Stimulated activated effector memory CD8-positive, alpha-beta T cell treated with anti-CD3 and anti-CD28 coated beads, Interleukin-12 subunit alpha, Interleukin-12 subunit beta, amount 100 ng/mL, for 72 hours (primary cell): ENCODE results near the gene ZKSCAN1.
"Not testable (repeated sequence)": the region's sequence is repeated elsewhere in the genome, so short reads cannot be mapped to it uniquely, and the experiment has no call there.

Source experiments
- ATAC-seq: fragments of 150-1000 bp; cut with Tn5 transposase; 2 replicates; pipeline ENCODE4 v1.10.0; 2021
- DNase-seq, 2 donors: peaks; one replicate each; pipeline ENCODE4 v3.0.0; 2021 to 2022; ENCODE audit warnings: low spot score in 2 of 2
- H3K27ac Mint-ChIP-seq: one replicate; pipeline ENCODE4 v1.8.0; 2022; ENCODE audit warnings: mild to moderate bottlenecking, mixed read lengths
- H3K36me3 Mint-ChIP-seq: one replicate; pipeline ENCODE4 v1.8.0; 2022; ENCODE audit warnings: mild to moderate bottlenecking, mixed read lengths
- H3K4me1 Mint-ChIP-seq: one replicate; pipeline ENCODE4 v1.8.0; 2022; ENCODE audit warnings: mixed read lengths
- H3K4me3 Mint-ChIP-seq: one replicate; pipeline ENCODE4 v1.8.0; 2022; ENCODE audit warnings: mild to moderate bottlenecking, mixed read lengths
- H3K9me3 Mint-ChIP-seq: one replicate; pipeline ENCODE4 v1.8.0; 2022; ENCODE audit warnings: mixed read lengths

ZKSCAN1 gene

DNA sequence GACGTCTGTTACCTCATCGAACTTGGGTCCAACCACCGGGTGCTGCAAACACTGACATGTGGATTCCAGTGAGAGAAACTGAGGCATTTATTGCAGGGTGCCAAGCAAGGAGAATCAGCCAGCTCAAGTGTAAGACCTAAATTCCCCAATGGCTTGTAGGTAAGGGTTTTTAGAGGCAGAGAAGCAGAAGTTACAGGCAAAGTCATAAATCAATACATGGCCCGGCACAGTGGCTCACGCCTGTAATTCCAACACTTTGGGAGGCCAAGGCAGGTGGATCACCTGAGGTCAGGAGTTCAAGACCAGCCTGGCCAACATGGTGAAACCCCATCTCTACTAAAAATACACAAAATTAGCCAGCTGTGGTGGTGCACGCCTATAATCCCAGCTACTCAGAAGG is 23.9 kb upstream of the ZKSCAN1 start:
- not testable (repeated sequence) for H3K9me3 Mint-ChIP-seq, H3K4me3 Mint-ChIP-seq, H3K36me3 Mint-ChIP-seq, ATAC-seq, H3K4me1 Mint-ChIP-seq, DNase-seq, H3K27ac Mint-ChIP-seq

DNA sequence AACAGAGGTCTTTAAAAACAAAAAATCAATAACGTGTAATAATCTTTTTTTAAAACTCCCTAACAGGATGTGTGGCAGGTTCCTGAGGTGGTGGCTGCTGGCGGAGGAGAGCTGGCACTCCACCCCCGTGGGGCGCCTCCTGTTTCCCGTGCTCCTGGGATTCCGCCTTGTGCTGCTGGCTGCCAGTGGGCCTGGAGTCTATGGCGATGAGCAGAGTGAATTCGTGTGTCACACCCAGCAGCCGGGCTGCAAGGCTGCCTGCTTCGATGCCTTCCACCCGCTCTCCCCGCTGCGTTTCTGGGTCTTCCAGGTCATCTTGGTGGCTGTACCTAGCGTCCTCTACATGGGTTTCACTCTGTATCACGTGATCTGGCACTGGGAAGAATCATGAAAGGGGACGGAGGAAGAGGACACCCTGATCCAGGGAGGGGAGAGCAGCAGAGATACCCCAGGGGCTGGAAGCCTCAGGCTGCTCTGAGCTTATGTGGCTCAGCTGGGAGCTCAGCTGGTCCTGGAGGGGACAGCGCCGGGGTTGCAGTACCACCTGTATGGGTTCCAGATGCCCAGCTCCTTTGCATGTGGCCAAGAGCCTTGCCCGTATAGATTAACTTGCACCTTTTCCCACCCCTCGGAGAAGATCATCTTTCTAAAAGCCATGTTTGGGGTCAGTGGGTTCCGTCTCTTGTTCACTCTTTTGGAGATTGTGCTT is 22.9 kb upstream of the ZKSCAN1 start:
- no peaks in the 10 kb centered on the region for H3K9me3 Mint-ChIP-seq
- peaks cover 8% of the 10 kb centered on the region for H3K4me1 Mint-ChIP-seq
- no peak for DNase-seq
- no peak for ATAC-seq
- H3K36me3 Mint-ChIP-seq = peaks cover 4% of the 10 kb centered on the region
- H3K4me3 Mint-ChIP-seq = no peak overlapping the region
- H3K27ac Mint-ChIP-seq = no peak overlapping the region

DNA sequence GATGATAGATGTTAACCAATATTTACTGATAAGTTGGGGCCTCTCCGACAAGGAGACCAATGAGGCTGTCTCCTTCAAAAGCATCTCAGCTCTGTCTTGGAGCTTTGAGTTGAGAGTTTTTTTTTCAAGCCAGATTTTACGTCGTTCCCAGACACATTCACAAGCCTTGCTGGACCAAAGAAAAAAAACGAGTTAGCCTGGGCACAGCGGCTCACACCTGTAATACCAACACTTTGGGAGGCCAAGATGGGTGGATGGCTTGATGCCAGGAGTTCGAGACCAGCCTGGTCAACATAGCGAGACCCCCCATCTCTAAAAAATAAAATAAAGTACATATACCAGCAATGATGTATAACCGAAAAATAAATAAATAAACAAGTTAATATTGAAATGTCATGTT is 20.6 kb upstream of the ZKSCAN1 start:
- H3K4me1 Mint-ChIP-seq = peaks cover 17% of the 10 kb centered on the region
- no peak overlapping the region for H3K27ac Mint-ChIP-seq
- H3K36me3 Mint-ChIP-seq = peaks cover 7% of the 10 kb centered on the region
- ATAC-seq (no peak), DNase-seq (no peak)
- no peaks in the 10 kb centered on the region for H3K9me3 Mint-ChIP-seq
- no peak overlapping the region for H3K4me3 Mint-ChIP-seq

DNA sequence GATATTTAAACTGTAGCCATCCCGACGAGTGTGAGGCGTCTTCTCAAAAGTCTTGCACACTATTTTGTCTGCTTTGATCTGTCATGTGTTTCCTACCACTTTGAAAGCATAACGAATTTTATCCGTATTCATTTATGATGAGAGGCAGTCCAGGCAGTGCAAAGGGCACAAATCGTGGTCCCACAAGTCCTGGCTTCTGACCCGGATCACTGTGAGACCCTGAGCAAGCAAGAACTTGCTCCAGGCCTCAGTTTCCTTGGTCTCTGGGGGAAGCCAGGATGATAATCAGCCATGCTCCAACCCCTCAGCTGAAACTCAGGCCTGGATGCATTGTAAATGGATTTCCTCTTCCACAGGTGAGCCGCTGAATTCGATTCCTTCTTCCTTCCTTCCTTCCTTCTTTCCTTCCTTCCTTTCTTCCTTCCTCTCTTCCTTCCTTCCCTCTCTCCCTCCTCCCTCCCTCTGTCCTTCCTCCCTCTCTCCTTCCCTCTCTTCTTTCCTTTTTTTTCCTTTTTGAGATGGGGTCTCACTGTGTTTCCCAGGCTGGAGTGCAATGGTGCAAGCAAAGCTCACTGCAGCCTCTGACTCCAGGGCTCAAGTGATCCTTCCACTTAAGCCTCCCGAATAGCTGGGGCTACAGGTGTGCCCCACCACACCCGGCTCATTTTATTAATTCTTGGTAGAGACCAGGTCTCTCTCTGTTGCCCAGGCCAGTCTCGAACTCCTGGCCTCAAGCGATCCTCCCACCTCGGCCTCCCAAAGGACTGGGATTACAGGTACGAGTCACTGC is 18.4 kb upstream of the ZKSCAN1 start:
- H3K36me3 Mint-ChIP-seq = peaks cover 7% of the 10 kb centered on the region
- DNase-seq (no peak), ATAC-seq (no peak)
- H3K9me3 Mint-ChIP-seq = no peaks in the 10 kb centered on the region
- H3K27ac Mint-ChIP-seq = peak overlapping the region; percentile 99
- H3K4me3 Mint-ChIP-seq = peak overlapping the region; percentile 80
- peaks cover 17% of the 10 kb centered on the region for H3K4me1 Mint-ChIP-seq

DNA sequence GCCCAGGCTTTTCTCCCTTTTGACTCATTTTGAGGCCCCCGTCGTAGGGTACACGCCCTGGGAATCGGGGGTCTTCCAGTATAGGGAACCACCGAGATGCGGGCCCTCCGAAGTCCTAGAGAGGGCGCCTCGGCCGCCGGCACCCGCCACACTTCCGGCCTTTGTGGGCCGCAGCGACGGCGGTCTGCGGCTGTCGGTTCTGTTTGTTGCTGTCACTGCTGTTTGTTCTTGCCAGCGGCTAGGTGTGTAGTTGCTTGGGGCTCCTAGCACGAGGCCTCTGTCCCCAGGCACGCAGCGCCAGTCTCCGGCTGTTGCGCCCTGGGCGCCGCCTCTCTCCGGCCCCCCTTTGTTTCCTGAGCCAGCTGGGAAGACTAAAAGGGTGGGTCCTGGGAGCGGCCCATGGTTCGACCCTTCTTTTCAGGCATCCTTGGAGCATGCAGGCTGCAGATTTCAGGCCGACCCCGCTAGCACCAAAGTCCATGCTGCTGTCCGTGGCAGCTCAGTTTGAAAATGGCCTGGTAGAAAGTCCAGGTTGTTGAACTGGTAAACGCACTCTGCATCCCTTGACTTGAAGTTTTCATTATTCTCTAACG is 17.8 kb upstream of the ZKSCAN1 start:
- H3K4me3 Mint-ChIP-seq = peak overlapping the region; percentile 80
- H3K4me1 Mint-ChIP-seq = peaks cover 17% of the 10 kb centered on the region

DNA sequence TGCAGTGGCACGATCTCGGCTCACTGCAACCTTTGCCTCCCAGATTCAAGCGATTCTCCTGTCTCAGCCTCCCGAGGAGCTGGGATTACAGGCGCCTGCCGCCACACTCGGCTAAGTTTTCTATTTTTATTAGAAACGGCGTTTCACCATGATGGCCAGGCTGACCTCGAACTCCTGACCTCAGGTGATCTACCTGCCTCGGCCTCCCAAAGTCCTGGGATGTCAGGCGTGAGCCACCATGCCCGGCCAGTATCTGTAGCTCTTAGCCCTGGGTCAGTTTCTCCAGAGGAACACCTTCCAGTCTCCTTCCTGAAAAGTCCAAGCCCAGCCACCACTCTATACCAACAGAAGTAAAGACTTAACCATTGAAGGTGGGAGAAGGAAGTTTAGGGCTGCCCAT is 15.2 kb upstream of the ZKSCAN1 start:
- Mint-ChIP-seq H3K9me3 (no peaks in the 10 kb centered on the region), H3K4me1 (peaks cover 17% of the 10 kb centered on the region), H3K4me3 (no peak overlapping the region), H3K36me3 (peaks cover 7% of the 10 kb centered on the region), H3K27ac (no peak overlapping the region)
- DNase-seq (no peak), ATAC-seq (no peak)

More for the DNA sequence above, 17.8 kb upstream of the ZKSCAN1 start:
- Mint-ChIP-seq H3K27ac (peak overlapping the region; percentile 99), H3K36me3 (peaks cover 7% of the 10 kb centered on the region), H3K9me3 (no peaks in the 10 kb centered on the region)
- DNase-seq = peak; percentile 60 to 85
- peak; percentile 96 for ATAC-seq

DNA sequence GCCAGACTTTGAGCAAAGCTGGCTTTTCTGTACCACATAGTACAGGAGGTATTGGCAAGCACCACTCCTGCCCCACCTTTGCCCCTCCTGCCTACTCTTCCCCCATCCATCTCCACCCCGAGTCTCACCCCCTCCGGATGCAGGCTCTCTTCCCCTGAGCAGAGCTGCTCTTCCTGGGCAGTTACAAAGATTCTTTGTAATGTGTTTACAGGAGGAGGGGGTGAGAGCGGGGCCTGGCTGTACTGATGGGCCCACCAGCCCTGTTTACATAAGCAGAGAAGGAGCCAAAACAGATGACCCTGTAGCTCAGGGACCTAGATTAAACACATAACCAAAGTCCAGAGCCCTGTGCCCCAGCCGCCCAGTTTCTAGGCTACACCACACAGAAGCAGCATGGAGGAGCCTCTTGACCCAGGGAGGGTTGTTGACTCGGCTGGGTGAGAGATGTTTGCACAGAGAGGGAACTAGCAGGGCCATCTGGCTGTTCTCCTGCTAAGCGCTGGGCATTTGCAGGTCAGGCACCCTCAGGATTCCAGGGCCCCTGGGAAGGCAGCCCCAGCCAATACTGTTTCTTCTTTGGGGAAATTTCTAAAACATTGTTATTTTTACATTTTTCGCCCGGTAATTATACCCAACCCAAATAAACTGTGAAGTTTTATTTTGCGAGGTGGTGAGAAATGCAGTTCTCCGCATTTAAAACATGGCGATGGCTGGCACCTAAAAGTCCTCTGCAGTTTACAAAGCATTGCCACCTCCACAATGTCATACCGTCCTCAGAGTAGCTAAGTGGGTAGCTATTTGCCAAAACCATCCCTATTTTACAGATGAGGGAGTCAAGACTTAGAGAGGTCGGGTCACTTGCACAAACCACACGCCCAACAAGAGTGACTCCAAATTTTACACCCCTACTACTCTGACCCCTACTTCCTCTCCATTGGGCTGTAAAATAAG is 11.4 kb upstream of the ZKSCAN1 start:
- DNase-seq (no peak), ATAC-seq (no peak)
- Mint-ChIP-seq H3K27ac (no peak overlapping the region), H3K4me1 (no peaks in the 10 kb centered on the region), H3K4me3 (no peak overlapping the region), H3K36me3 (no peaks in the 10 kb centered on the region), H3K9me3 (no peaks in the 10 kb centered on the region)

DNA sequence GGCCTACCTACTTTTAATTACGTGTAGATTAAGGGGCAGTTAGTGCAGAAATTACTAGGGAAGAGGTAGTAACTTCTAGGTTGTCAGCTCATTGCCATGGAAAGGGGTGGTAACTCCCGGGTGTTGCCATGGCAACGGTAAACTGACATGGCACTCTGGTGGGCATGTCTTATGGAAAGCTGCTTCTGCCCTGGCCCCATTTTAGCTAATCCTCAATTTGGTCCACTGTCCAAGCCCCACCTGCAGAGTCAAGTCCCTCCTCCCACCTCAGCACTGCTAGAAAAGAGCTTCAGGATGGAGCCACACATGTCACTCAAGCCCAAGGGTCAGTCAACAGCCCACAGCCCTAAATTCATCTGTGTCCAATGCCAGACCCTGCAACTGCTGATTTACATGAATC is 7.5 kb upstream of the ZKSCAN1 start:
- Mint-ChIP-seq H3K4me1 (no peaks in the 10 kb centered on the region), H3K27ac (no peak overlapping the region), H3K9me3 (no peaks in the 10 kb centered on the region), H3K36me3 (no peaks in the 10 kb centered on the region), H3K4me3 (no peak overlapping the region)
- no peak for ATAC-seq
- DNase-seq = no peak

DNA sequence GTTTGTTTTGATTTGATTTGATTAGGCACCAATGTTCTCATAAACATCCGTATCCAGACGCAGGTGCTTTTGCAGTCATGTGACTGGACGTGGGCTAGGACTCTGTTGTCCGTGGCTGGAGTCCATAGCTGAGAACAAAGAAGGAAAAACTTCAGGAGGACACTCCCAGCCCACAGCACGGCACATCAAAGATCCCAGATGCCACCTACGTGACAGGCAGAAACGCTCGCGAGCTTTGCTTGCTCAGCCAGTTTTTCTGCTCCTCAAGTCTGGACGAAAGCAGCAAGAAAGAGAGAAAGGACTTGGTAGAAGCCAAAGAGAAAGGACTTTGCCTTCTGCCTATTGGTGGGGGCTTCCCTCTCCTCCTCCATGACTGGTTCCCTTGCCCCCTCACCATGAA is 6.9 kb upstream of the ZKSCAN1 start:
- Mint-ChIP-seq H3K36me3 (no peaks in the 10 kb centered on the region), H3K4me3 (no peak overlapping the region), H3K4me1 (no peaks in the 10 kb centered on the region), H3K27ac (no peak overlapping the region), H3K9me3 (no peaks in the 10 kb centered on the region)
- no peak for DNase-seq
- no peak for ATAC-seq

DNA sequence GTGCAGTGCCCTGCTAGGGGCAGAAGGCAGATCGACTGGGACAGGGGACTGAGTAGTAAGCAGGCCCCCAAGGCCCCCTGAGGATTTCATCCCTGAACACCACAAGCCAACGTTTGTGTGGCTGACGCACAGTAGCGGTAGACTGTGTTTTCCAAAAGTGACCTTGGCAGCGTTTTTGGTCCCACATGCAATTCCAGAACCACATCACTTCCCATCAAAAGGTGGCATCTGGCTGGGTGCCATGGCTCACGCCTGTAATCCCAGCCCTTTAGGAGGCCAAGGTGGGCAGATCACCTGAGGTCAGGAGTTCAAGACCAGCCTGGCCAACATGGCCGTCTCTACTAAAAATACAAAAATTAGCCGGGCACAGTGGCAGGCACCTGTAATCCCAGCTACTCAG is 5.4 kb upstream of the ZKSCAN1 start:
- H3K36me3 Mint-ChIP-seq, H3K4me1 Mint-ChIP-seq, H3K4me3 Mint-ChIP-seq, H3K27ac Mint-ChIP-seq, DNase-seq, ATAC-seq, H3K9me3 Mint-ChIP-seq: not testable (repeated sequence)

DNA sequence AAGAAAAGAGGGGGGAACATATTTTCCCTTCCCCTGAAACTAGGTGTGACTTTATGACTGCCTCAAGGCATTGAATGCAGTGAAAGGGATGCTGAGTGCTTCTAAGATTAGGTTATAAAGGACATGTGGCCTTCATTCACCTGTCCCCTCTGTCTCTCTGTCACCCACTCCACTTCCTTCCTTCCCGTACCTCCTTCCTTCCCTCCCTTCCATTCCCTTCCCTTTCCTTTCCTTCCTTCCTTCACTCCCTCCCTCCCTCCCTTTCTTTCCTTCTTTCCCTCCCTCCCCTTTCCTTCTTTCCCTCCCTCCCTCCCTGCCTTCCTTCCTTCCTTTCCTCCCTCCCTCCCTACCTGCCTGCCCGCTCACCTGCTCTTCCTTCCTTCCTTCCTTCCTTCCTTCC is 4.5 kb upstream of the ZKSCAN1 start:
- ATAC-seq (no peak), DNase-seq (no peak)
- Mint-ChIP-seq H3K27ac (peak overlapping the region; percentile 49), H3K9me3 (no peaks in the 10 kb centered on the region), H3K4me3 (no peak overlapping the region), H3K4me1 (peaks cover 5% of the 10 kb centered on the region), H3K36me3 (peaks cover under 1% of the 10 kb centered on the region)

DNA sequence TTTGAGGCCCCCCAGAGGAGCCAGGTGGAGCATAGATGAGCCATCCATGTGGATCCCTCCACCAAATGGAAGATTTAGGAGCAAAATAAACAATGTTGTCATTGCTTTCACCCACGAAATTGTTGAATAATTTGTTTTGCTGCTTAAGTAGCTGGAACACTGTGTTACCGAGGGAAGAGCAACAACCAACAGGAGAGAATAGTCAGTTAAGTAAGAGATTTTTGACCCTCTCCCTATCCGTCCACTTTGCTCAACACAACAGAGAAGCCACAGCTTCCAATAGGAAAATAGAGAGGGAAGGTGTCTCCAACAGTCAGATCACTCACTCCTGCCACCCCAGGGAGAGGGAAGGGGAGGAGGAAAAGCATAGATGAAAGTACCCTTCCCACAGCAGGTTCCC is 3.9 kb upstream of the ZKSCAN1 start:
- no peak for DNase-seq
- Mint-ChIP-seq H3K4me3 (no peak overlapping the region), H3K9me3 (no peaks in the 10 kb centered on the region), H3K27ac (peak overlapping the region; percentile 49), H3K4me1 (peaks cover 11% of the 10 kb centered on the region), H3K36me3 (peaks cover 7% of the 10 kb centered on the region)
- no peak for ATAC-seq

DNA sequence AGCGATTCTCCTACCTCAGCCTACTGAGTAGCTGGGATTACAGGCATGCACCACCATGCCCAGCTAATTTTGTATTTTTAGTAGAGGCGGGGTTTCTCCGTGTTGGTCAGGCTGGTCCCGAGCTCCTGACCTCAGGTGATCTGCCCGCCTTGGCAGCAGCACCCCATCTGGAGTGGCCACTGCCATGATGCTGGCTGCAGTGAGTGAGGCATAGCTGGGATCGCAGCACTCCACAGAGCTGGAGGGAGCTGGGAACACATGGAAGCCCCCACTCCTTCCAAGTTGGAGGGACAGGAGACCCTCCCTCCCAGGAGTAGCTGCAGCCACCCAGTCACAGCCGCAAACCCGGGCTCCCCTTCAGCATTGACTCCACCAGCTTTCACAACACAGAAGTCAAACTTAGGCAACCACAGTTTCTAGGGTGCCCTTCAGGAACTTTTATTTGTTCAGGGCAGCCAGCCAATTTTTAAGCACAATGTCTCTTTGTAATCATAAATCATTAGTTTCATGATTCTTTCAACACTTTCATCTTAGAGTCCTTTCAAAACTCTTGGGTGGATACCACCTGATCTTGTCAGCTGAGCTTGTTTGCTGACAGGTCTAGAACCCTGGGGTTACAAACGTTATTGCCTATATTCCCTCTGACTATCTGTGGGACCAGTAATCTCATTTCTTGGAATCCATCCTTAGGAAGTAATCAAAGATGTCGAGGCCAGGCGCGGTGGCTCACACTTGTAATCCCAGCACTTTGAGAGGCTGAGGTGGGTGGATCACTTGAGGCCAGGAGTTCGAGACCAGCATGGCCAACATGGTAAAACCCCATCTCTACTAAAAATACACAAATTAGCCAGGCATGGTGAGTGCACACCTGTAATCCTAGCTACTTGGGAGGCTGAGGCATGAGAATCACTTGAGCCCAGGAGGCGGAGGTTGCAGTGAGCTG is 2.7 kb upstream of the ZKSCAN1 start:
- Mint-ChIP-seq H3K4me1 (peaks cover 13% of the 10 kb centered on the region), H3K27ac (peak overlapping the region; percentile 45), H3K36me3 (peaks cover 17% of the 10 kb centered on the region)
- not testable (repeated sequence) for H3K9me3 Mint-ChIP-seq, DNase-seq, ATAC-seq, H3K4me3 Mint-ChIP-seq

DNA sequence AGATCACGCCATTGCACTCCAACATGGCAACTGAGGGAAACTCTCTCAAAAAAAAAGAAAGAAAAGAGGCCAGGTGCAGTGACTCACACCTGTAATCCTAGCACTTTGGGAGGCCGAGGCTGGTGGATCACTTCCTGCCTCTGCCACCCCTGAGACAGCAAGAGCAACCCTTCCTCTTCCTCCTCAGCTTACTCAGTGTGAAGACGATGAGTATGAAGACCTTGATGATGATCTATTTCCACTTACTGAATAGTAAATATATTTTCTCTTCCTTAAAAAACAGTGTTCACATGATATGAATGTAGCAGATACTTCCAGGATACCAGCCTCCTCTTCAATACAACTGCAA is 2.1 kb upstream of the ZKSCAN1 start:
- ATAC-seq = peak; percentile 61
- DNase-seq = no peak
- Mint-ChIP-seq H3K9me3 (no peaks in the 10 kb centered on the region), H3K27ac (peak overlapping the region; percentile 45), H3K4me3 (no peak overlapping the region), H3K4me1 (peaks cover 13% of the 10 kb centered on the region), H3K36me3 (peaks cover 18% of the 10 kb centered on the region)
